Measurements from ENCODE around the gene C13orf46.

C13orf46 gene

GRCh38 chr13:113970810-113971470 is 2.9 kb downstream of the C13orf46 start:
- no peak for DNase-seq

GRCh38 chr13:113969973-113970611 is 3.8 kb downstream of the C13orf46 start:
- no peak for DNase-seq

DNA sequence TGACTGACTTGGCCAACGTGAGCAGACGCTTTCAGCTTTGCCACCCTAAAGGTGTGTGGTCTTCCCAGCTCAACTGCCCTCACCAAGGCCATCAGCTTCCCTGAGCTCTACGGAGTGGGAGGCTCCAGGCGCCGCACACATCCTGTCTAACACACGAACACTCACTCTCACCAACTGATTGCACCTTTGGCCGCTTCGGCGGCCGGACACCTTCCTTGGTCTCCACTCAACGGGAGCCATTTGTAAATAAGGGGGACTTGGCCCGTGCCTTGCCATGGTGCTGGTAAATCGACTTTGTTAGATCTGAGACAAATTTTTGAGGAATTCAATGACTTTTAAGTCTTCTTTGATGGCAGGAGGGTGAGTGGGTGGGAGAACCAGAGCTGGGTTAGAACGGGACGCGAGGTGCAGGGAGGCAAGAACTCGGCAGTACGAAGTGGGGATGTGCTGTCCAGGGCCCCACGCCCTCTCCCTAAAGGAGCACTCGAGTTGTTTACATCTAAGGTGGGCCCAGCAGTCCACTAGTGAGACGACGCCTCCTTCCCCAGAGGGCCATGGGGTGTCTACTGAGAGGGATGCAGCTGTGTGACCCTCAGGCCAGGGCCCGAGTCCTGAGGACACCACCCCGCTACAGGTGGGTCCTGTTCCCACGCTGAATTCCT is 4.4 kb downstream of the C13orf46 start:
- DNase-seq = no peak

DNA sequence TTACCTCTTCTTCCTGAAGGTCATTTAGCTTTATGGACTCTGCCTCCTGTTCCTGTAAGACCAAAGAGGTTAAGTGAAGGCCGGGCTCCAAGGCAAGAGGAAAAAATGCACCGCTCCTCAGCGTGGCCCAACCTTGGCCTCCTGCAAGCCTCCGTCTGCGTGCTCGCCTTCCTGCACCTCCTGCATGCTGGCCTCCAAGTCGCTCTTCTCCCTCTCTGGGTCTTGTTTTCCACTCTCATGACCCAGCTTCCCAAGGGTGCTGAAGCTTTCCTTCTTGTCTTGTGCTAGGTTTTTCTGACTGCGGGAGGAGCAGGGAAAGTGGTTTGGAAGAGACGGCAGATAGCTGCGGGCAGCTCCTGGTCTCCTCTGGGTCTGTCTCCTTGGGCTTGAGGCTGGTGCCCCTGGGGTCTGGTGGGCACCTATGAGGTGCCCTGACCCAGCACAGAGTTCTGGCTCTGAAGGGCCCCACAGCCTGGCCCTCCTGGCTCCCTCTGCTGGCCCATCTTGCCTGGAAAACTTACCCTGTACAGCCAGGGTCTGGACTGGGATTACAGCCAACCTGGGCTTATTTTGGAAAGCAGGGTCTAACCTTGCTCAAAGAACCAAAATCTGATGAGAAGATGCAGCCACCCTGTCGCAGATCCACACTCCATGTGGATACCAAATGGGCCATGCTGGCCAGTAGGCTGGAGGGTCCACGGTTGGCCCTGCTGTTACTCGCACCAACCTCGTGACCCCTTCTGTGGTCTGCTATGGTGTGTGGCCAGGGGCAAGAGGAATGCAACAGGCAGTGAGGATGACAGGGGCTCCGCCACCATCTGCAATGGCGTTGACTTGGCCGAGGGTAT is 5.2 kb downstream of the C13orf46 start:
- no peak for DNase-seq

DNA sequence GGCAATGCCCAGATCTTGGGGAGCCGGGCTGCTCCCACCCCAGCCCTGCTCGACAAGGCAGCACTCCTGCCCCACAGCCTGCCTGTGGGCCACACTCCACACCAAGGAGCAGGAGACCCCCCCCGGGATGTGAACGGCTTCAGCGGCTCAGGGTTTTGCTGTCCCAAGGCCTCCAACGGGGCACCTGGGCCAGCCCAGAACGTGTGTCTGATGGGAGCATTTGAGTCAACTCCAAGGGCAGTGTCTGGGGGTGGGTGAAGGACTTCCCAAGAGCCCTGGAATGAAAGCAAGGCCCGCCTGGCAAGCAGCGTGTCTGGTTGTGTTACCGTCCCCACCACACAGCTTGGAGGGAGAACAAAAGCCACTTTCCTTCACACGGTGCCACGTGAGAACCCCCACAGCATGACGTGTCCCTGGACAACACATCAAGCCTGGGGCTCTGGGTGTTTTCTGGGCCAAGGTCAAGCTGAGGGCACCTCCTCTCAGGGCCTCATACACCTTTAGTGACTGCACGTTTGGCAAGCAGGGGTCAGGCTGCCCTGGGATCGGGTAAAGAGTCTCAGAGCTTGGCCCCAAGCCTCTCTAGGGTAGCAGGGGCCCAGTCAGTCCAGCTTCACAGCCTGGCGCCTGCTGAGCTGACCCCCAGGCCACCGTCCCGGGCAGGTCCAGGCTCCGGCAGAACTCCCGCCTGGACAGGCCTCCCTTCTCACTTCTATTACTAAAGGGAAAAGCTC is 6.0 kb downstream of the C13orf46 start:
- DNase-seq = no peak

DNA sequence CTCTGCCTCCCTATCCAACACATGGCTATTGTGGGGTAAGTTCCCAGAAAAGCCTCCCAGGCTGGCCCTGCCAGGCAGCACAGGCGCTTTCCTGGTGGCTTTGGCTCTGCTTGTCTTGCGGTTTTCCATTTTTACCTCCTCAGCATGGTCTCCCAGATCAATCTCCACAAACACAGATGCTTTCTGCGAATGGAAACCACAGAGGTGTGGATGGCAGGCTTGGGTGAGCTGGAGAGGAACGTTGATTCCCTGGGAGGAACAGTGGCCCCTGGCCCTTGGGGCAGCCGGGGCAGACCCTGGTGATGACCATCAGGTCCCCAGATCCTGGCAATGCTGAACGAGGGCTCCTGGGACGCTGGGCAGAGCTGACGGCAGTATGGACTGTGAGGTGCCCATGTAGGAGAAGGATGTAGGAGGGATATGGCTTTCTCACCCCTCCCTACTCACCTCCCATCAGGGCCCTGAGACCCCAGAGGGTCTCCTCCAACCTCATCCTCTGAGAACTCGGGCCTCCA is 6.6 kb downstream of the C13orf46 start:
- no peak for DNase-seq

DNA sequence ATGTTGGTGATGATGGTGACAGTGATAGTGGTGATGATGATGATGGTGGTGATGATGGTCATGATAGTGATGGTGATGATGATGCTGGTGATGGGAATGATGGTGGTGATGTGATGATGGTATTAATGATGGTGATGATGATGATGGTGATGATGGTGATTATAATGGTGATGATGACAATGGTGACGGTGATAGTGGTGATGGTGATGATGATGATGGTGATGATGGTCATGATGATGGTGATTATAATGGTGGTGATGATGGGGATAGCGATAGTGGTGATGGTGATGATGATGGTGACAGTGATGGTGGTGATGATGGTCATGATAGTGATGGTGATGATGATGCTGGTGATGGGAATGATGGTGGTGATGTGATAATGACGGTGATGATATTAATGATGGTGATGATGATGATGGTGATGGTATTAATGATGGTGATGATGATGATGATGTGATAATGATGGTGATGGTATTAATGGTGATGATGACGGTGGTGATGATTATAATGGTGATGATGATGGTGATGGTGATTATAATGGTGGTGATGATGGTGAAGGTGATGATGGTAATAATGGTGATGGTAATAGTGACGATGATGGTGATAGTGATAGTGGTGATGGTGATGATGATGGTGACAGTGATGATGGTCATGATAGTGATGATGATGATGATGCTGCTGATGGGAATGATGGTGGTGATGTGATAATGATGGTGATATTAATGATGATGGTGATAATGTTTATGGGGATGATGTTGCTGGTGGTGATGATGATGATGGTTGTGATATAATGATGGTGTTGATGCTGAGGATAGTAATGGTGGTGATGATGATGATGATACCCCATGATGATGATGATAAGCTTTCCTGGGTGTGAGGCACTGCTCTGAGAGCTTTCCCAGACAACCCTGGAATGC is 7.7 kb downstream of the C13orf46 start:
- DNase-seq = no peak

- no peak for DNase-seq
These were observed 8.4 kb downstream of the C13orf46 start for GRCh38 chr13:113965383-113965874.

DNA sequence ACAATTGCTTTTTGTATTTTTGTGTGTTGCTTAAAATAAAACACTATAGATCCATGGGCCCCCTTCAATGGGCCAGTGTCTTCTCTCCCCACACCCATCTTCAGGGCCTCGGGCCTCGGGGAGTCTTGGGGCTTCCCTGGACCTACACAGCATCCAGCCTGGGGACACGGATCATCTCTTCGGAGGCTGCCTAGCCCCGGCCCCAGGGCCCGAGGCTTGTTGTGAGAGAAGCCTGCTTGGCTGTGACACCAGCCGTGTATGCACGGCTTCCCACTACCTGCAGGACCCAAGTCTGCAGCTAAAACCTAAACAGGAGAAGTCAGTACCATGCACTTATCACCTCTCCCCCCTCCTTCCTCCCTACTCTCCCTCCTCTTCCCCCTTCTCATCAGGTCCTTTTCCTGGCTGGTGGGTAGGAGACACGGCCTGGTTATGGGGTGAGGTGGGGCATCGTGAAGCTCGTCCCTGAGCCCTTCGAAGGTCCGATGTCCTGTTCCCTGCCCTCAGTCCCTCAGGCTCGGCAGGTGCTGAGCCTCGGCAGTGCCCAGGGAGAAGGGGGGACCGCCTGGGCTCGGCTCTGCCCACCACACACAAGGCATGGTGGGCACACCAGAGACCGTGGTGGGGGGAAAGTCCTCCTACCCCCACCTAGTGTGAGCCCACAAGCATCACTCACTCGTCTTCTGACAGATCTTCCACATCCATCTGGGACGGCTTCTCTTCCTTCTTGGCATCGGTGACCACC is 9.5 kb downstream of the C13orf46 start:
- DNase-seq = no peak

DNA sequence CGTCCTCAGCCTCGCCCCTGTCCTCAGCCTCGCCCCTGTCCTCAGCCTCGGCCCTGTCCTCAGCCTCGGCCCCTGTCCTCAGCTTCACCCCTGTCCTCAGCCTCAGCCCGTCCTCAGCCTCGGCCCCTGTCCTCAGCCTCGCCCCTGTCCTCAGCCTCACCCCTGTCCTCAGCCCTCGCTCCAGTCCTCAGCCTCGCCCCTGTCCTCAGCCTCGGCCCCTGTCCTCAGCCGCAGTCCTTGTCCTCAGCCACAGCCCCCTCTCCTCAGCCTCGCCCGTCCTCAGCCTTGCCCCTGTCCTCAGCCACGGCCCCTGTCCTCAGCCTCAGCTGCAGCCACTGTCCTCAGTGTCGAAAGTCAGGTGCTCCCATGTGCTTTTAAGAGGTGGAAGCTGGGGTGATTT is 10.5 kb downstream of the C13orf46 start:
- no peak for DNase-seq

- DNase-seq = no peak
These were observed 10.9 kb downstream of the C13orf46 start for GRCh38 chr13:113962975-113963374.

GRCh38 chr13:113962386-113962785 is 11.5 kb downstream of the C13orf46 start:
- DNase-seq = no peak

GRCh38 chr13:113960276-113960948 is 13.5 kb downstream of the C13orf46 start:
- no peak for DNase-seq

GRCh38 chr13:113959198-113959597 is 14.7 kb downstream of the C13orf46 start:
- no peak for DNase-seq

DNA sequence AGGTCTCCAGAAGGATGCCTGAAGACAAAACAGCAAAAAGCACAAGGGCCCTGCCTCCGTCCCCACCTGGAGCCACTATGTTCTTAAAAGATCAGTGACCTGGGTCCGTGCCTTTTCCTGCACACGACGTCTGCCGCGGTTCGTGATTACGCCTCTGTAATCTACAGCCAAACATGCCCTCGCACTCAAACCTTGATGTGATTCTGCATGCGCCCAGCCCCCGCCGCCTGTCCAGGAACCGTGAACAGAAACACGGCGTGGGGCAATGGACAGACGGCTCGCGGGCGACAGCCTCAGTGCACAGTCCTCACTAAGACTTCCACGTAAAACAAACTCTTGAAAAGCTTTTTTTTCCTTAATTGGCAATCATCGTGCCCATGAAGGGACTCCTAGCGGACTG is 15.5 kb downstream of the C13orf46 start:
- DNase-seq = no peak

GRCh38 chr13:113956571-113956970 is 17.3 kb downstream of the C13orf46 start:
- no peak for DNase-seq

- DNase-seq = no peak
These were observed 18.2 kb downstream of the C13orf46 start for GRCh38 chr13:113955691-113956090.

DNA sequence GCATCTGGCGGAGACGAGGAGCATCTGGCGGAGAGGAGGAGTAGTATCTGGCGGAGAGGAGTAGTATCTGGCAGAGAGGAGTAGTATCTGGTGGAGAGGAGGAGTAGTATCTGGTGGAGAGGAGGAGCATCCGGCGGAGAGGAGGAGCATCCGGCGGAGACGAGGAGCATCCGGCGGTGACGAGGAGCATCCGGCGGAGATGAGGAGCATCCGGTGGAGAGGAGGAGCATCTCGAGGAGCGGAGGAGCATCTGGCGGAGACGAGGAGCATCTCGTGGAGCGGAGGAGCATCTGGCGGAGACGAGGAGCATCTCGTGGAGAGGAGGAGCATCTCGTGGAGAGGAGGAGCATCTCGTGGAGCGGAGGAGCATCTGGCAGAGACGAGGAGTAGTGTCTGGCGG is 18.6 kb downstream of the C13orf46 start:
- no peak for DNase-seq

GRCh38 chr13:113954046-113954835 is 19.6 kb downstream of the C13orf46 start:
- no peak for DNase-seq
